D341Med (cell line): ENCODE data around the gene SV2B.
"Not testable (repeated sequence)": the region's sequence is repeated elsewhere in the genome, so short reads cannot be mapped to it uniquely, and the experiment has no call there.

Experiments used
- DNase-seq: peaks from one replicate; pipeline ENCODE4 v3.0.0; 2012; ENCODE audit warnings: low spot score

The SV2B gene, protein sequence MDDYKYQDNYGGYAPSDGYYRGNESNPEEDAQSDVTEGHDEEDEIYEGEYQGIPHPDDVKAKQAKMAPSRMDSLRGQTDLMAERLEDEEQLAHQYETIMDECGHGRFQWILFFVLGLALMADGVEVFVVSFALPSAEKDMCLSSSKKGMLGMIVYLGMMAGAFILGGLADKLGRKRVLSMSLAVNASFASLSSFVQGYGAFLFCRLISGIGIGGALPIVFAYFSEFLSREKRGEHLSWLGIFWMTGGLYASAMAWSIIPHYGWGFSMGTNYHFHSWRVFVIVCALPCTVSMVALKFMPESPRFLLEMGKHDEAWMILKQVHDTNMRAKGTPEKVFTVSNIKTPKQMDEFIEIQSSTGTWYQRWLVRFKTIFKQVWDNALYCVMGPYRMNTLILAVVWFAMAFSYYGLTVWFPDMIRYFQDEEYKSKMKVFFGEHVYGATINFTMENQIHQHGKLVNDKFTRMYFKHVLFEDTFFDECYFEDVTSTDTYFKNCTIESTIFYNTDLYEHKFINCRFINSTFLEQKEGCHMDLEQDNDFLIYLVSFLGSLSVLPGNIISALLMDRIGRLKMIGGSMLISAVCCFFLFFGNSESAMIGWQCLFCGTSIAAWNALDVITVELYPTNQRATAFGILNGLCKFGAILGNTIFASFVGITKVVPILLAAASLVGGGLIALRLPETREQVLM

DNA sequence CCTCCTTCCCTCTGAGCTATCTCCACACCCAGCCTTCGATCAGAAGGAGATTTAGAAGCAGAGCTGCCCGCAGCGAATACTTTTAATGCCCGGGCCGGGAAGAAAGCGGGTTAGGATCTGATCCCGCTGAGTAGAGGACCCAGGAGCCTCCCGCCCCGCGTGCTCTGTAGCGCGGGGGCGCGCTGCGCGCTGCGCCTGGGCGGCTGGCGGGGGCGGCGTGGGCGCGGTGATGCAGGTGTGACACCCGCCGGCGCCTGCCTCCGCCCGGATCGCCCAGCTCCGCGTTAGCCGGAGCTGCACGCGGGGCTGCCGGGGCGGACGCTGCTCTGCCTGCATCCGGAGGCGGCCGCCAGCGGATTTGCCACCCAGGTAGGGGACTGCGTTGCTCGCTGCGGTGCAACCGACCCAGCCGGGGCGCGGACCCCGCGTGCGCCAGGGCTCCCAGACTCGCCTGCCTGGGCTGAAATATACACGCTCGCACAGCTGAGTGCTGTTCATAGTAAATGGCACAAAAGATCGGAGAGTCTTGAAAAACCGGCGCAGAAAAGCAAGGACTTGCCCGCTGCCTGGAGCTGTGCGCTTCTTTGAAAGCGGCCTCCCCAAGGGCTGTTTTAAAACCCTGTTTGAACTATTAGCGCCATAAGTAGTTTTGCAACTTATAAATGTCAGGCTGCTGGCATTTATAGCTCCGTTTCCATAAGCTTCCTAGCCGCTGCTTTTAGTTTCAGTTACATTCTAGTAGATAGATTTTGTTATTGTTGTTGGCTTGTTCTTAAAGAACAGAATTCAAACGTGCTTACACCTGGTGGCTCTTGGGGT lies at the start of gene SV2B:
Gene SV2B, plus strand, starts transcription at position 263 of the 819 bp plus-strand sequence. CDS start 126,007 bp downstream, outside the sequence.
- peak; percentile 83 for DNase-seq

DNA sequence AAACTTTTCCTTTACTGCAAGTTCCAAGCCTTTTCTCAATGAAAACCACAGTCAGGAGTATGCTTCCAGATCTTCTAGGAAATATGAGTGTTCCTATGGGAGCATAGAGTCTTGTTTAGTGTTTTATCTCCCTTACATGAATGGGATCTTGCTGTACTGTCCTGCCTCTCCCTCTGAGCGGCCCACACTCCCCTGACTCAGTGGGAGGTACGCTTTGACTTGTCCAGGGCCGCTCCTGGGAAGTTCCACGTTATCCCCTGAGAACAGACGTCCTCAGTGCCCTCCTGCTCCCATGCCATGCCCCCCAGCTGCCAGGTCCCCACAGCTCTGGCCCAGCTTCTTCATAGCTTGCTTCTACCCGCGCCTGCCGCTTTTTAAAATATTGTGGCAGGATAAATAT lies 48.8 kb upstream of the SV2B start:
- DNase-seq = no peak

DNA sequence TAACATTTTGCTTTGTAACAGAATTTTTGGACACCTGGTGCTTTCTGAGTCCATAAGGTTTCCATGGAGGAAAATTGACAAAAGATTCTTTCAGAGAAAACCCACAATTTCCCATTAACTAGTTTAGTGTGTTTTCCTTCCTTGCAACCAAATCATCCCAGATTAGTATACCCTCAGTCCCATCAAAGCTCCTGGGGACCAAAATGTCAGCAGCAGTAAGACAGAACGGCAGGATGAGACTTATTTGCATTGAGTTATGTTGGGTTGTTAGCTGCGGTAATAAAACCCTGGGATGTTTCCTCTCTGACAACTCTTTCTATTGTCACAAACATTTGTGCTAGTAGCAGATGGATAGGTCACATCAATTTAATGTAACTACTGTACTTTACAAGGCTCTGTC lies 45.2 kb upstream of the SV2B start:
- DNase-seq = no peak

DNA sequence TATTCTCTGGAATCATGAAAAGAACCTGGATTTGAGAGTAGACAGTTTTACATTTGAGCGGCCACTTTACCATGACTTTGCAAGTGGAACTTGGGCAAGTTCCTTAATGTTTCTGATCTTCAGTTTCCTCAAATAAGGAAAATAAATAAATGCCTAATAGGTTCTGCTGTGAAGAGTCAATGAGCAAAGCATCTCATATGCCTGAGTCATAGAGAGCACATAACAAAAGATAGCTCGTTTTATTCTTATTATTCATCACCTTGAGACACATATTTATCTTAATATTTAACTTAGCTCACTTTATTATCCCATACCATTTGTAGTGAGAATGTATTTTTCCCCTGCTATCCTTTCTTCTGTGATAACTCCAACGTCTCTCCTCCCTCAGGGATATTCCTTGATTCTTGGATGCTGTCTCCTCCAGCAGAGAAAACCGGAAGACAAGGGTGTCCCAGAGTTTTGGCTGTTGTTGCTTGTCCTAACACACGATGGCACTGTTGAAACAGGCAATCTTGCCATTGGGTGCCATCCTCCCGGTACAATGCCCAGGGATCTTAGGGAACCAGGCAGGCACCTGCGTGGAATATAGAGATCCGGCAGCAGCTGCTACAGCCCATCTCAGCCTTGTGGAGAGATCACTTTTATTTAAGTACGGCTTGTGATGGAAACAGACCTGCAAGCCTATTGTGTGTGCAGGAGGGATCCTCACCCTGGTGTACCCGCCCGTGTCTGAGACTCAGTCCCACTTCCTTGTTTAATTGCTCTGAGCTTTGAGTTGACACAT lies 44.3 kb upstream of the SV2B start:
- DNase-seq = peak; percentile 84

DNA sequence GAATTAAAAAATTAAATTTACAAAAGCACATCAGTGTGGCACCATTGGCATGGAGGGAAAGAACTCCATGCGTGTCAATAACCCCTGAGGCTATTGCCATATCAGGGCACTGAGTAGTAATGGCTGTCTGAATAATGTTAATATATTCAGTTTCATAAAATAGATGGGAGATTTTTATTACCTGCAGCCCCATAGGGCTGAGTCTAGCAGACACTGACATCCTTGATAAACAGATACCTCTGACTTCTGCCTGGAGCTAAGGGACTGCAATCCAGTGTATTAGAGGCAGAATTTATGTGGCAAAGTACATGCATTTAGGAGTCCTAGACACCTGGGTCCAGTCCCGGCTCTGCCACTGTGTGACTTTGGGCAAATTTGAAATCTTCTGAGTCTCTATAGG lies 38.8 kb upstream of the SV2B start:
- DNase-seq = no peak

DNA sequence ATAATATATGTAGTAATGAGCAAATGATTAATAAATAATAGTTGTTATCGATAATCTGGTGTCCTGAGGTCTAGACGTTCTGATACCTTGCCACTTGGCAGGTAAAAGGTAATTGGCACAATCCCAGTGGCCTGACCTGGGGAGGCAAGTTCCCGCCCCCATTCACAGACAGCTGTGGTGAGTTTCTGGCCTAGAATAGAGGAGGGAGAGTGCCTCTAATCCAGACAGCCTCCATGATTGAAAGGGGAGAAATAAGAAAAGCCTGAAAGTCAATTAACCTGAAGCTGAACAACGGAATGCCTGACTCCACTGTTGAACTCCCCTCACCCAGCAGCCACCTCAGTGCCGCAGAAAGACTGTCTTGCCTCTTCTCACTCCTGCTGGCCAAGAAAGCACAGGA lies 38.1 kb upstream of the SV2B start:
- DNase-seq = no peak

DNA sequence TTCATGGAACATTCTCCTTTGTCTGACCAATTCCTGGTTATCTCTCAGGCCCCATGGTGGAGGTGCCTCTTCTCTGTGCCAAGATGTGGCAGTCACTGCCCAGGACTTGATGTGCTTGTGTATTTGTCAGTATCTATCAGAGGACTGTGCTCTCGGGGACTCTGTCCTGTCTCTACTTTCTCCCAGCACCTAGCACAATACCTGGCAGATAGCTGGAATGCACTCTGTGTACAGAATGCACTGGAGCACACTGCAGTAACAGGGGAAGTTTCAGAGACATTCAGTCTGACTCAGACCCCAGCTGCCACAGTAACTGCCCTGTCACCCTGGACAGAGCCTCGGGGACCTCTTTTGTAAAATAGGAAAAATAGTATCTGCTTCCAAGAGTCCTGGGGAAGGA lies 34.6 kb upstream of the SV2B start:
- no peak for DNase-seq

DNA sequence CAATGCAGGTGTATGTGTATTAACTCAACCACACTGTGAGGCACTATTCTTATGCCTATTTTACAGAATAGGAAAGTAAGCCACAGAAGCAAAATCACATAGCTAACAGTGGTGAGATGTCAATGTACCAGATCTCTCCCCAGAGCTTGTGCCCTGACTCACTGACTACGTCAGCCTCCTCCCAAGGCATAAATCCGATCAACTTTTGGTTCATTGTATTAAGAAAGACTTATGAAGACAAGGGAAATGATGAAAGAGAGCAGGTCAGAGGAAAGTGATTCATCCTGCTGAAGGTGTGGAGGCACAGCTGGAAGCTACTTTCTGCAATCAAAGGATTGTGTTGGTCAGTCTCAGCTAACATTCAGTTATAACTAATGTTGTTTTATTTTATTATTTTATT lies 33.0 kb upstream of the SV2B start:
- no peak for DNase-seq

DNA sequence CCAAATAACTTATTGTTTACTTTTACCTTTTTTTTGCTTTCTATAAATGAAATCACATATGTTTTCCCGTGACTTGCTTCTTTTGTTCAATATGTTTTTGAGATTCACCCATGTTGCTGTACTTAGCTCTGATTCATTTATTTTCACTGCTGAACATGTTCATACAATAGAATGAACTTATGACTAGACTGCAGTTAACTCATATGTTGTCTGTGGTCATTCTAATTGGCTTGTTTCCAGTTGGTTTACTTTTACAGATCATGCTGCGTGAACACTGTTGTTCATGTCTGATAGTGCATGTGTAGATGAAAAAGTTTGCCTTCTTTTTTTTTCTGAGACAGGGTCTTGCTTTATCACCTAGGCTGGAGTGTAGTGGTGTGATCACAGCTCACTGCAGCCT lies 31.6 kb upstream of the SV2B start:
- DNase-seq = no peak

DNA sequence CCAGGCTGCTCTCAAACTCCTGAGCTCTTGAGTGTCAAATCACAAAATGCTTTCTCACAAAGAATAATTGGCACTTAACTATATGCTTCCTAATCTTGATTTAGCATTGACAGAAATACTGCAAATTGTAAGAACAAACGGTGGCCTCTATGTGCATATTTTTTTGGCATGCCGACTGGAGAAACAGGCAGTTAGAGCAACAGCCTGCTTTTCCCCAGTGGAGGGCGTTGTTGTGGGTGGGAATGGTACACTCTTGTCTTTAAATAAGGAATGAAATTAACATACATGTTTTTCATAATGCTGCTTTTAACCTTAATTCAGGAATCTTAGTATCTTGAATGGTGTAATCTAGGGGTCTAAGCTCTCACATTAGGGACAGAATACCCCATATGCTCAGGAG lies 31.1 kb upstream of the SV2B start:
- DNase-seq = no peak

DNA sequence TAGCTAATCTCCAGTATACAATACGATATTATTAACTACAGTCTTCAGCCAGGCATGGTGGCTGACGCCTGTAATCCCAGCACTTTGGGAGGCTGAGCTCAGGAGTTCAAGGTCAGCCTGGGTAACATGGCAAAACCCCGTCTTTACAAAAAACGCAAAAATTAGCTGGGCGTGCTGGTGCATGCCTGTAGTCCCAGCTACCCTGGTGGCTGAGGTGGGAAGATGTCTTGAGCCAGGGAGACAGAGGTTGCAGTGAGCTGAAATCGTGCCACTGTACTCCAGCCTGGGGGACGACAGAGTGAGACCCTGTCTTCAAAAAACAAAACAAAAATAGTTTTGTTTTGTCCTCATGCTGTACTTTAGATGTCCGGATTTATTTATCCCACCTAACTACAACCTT lies 29.2 kb upstream of the SV2B start:
- no peak for DNase-seq

DNA sequence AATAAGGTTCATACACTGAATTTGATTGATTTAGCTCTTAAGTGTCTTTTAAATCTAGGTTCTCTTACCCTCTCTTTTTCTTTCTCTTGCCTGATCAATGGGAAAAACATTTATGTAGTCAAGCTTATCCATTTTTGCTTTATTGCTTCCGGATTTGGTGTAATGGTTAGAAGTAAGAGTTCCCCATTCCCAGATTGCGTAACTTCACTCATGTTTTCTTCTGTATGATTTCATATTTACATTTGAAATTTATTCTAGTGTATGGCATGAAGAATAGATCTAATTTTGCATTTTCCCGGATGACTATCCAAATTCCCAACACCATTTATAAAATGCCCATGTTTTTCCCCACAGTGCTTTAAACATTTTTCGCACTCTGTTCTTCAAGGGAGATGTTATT lies 27.9 kb upstream of the SV2B start:
- DNase-seq = no peak

DNA sequence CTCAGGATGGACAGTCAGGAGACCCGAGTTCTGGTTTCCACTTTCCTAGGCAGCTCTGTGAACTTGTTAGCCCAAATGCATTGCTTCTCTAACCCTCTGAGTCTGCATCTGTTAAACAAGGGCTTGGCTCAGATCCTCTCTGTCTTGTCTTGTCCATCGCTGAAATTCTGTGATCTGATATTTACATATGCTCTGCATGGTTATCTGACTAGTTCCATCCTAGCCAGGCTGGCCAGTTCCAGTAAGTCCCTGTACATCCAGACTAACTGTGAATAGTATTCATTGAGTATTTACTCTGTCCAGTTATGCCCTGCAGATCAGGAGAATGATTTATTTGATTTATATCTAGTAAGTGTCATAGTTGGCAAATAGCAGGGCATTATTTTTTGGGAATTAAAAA lies 27.0 kb upstream of the SV2B start:
- no peak for DNase-seq

DNA sequence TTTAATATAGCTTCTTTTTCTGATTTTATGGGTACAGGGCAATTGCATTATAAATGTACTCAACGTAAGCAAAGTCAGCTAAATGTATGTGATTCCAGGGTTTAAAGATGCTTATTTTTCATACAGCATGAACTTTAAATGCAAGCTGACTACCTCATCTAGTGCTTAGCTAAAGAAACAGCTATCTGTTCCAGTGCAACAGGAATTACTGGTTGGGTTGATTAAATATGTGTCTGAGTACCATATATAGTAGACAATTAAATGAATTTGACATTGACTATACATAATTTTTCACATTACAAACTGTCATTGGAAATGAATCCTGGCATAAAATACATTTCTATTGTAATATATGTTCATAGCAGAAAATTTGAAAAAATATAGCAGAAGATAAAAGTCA lies 26.3 kb upstream of the SV2B start:
- no peak for DNase-seq

DNA sequence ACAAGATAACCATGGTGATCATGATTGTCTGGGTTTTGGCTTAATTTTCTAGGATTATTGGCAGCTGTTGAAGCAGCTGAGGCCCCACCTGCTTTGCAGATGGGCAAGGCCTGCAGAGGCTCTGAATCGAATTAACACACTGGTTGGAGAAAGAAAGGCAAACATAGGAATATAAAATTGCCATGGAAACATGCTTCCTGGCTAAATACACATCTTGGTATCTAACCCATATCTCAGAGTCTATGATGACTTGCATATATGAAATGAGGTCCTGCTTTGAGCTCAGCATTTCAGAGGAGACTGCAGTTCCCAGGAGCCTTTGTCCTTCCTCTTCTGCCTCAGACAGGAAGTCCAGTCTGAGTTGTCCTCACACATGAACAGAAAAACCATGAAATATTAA lies 24.3 kb upstream of the SV2B start:
- DNase-seq = peak; percentile 46

DNA sequence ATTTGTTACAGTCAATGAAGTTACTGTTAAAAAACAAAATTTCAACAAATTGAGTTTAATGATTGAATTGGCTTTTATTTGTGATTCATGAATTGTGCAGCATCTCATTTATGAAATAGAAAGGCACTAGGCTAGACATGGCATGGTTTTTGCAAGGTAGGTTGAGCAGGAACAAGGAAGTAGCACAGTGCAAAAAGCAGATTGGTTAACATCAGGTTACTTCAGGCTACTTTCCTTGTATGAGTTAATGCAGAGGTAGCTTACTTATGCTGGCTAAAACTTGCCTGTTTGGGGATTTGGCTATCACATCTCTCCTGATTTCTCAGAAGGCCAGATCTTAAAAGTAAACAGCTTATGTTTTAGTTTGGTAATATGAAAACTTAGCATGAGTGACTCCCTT lies 23.0 kb upstream of the SV2B start:
- no peak for DNase-seq

DNA sequence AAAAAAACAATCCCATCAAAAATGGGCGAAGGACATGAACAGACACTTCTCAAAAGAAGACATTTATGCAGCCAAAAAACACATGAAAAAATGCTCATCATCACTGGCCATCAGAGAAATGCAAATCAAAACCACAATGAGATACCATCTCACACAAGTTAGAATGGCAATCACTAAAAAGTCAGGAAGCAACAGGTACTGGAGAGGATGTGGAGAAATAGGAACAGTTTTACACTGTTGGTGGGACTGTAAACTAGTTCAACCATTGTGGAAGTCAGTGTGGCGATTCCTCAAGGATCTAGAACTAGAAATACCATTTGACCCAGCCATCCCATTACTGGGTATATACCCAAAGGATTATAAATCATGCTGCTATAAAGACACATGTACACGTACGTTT lies 6.2 kb upstream of the SV2B start:
- DNase-seq = not testable (repeated sequence)

DNA sequence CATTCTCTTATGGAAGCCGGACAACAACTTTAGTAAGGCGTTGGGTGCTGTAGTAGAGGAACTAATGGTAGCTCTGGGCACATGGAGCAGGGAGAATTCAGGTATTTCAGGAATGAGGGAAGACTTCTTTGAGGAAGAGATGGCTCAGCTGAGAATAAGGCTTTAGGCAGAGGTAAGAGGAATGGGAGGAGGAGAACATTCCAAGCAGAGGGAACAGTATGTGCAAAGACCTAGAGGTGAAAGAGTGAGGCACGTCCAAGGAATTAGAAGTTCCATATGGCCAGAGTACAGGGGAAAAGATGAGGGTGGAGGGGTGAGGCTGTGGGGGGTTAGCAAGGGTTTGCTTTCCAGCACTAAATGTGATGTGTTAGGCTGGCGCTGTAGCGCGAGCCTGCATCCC lies 1.6 kb upstream of the SV2B start:
- no peak for DNase-seq

DNA sequence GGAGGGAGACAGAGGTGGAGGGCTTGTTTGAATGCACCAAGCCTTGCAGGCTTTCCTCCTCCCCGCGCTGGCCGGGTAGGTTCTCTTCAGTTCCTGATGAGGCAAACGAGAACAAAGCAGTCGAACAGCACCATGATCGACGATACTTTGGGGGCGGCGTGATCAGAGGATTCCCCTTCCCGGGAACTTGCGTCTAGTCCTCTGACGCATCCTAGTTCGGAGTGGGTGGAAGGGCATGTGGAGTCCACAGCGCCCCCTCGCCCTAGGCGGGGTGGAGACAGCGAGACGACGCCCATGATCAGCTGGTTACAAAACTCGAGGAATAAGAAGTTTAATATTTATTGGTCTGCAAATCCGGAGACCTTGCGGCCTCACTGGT lies 452 bp upstream of the SV2B start:
- DNase-seq = no peak

DNA sequence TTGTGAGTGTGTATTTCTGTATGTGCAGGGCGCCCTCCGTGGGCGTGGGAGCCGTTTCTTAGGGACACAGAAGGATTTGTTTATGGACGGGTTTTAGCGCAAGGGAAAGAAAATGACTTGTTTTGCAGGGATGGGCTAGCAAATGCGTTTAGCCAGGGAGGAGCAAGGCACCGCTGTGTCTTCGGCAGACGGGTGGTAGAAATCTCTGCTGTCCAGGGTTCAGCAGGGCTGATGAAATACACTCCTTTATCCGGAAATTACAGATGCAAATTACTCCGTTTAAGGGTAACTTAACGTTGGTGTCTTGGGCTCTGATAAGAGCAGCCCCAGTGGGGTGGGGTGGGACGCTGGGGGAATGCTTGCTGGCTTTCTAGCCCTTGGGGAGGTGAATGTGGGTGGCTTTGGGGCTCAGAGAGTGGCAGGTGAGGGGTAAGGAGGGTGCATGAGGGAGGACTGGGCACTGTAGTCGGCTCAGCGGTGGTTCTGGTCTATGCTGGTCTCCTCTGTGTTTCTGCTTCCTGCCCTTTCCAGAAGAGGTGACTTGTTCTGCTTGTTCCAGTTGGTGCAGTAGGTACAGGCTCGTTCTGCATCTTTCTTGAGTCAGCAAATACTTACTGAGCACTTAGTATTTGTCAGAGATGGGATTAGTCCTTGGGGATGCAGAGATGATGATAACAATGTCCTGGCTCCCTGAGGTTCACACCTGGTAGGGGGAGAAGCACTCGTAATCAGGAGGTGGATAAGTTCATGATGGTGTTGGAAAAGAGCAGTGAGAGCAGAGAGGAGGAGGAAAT lies 954 bp downstream of the SV2B start:
- DNase-seq = no peak

DNA sequence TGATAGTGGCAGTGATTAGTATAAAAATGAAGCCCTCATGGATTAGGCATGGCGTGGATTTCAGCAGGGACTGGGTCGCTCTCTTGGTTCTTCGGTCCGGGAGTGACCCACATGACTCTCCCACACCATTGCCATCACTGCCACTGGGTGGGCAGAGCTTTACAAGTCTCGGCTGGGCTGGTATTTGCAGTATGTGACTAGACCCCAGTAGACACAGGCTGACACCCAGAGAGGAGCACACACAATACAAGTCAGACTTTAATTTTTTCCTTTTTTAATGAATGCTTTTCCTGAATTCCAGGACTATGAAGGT lies 1.5 kb downstream of the SV2B start:
- no peak for DNase-seq
